Left lung (tissue), 8 donors: ENCODE results near the gene NPIPB5. TPM values are rescaled to one million over a fixed set of nuclear protein-coding genes. Genes with fewer than 3 reads are reported as not detected.

Source experiments
- polyA plus RNA-seq, 6 donors: library from polyadenylated mRNA; unstranded; fragments of 120-200 nt; gene quantifications; one replicate each; pipeline ENCODE4 v1.2.1, GENCODE V29; 2013; ENCODE audit not compliant: insufficient read length in 6 of 6
- total RNA-seq, 2 donors: library from RNA; stranded (reverse); fragmentation: NEBNext Ultra II Directional; extraction: Animal tissue kit (Norgen Biotek cat#: 25700); gene quantifications; one replicate each; pipeline ENCODE4 v1.2.1, GENCODE V29; 2021
- donor health status: DM: no; HTN: yes; CAD: no.
- donor health status: DM: no; HTN: no; CAD: no.

NPIPB5 gene
- total and polyA plus RNA-seq, 8 donors = 115 to 341 (median 264) TPM

Other genes starting within 250 kb of the NPIPB5 start
- gene POLR3E, start 213.5 kb upstream of the NPIPB5 start, total RNA-seq = 10 to 100 TPM; 29.2 to 44.3 TPM
- gene POLR3E, start 213.5 kb upstream of the NPIPB5 start, polyA plus RNA-seq = 10 to 100 TPM; 47.0 to 61.2 (median 54.3) TPM
- gene CDR2, start 136.3 kb upstream of the NPIPB5 start, total RNA-seq = 10 to 100 TPM; 17.3 to 18.7 TPM
- 10 to 100 TPM; 25.1 to 33.1 (median 28.8) TPM for gene CDR2, start 136.3 kb upstream of the NPIPB5 start, polyA plus RNA-seq